Effector CD4-positive, alpha-beta T cell (primary cell): ENCODE results near the gene SNED1.
"Not testable (repeated sequence)": the region's sequence is repeated elsewhere in the genome, so short reads cannot be mapped to it uniquely, and the experiment has no call there.

Experiments used
- DNase-seq: peaks from one replicate; pipeline ENCODE4 v3.0.0-alpha.2; 2020

SNED1 gene

GRCh38 chr2:240972636-240973521 lies 25.5 kb upstream of the SNED1 start:
- DNase-seq = no peak

DNA sequence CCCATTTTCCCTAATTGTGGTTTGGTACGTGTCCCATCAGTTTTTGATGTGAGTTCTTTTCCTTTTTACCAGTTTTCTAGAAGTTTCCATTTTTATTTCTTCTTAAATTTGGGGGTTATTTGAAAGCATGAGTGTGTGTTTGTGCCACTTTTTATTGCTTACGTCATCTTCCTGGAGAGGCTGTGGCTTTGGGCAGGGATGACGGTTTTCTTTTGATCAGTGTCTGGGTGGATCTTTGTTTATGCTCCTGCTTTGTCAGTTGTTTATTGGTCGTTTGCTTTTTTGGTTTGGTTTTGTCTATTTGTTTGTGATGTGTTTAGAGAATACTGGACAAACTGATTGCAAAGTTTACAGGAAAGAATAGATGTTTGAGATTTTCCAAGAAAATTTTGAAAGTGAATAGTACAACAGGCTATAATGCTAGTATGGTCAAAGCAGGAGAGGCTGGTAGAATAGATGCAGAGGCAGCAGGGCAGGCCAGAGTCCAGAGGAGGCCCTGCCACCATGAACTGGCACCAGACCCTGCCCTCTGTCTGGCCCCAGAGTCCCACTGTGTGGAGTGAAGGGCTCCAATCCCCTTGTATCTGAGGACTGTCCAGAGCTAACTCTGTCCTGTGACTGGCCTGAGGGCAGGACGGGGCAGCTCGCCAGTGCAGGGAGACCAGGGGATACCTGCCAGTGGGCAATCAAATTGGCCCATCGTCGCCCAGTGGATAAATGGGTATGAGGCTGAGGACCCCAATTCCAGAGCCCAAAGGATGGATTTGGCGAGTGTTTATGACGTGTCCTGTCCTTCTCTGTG lies 23.4 kb upstream of the SNED1 start:
- DNase-seq = no peak

DNA sequence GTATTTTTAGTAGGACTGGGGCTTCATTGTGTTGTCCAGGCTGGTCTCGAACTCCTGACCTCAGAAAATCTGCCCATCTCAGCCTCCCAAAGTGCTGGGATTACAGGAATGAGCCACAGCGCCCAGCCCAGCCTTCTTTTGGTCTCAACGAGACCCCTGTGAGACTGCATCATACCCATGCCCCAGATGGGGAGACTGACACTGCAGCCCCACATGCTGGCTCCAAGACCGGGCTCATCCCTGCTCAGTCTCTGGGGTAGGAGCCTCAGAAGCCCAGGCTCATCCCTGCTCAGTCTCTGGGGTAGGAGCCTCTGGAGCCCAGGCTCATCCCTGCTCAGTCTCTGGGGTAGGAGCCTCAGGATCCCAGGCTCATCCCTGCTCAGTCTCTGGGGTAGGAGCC lies 22.5 kb upstream of the SNED1 start:
- not testable (repeated sequence) for DNase-seq

DNA sequence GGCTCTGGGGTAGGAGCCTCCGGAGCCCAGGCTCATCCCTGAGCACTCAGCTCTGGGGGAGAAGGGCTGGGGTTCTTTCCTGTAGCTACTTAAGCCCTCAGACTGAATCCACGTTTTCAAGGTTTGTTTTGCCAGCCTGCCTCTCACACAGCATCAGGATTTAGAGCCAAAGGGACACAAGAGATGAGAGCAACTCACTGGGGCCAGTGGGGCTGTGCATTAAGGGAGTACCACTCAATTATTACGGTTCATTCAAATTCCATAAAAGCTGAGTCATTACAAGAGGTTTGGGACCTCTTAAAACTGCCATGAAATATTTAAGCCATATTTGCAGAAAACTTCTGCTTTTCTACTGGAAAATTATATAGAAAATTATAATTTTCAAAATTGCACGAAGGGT lies 17.1 kb upstream of the SNED1 start:
- no peak for DNase-seq

DNA sequence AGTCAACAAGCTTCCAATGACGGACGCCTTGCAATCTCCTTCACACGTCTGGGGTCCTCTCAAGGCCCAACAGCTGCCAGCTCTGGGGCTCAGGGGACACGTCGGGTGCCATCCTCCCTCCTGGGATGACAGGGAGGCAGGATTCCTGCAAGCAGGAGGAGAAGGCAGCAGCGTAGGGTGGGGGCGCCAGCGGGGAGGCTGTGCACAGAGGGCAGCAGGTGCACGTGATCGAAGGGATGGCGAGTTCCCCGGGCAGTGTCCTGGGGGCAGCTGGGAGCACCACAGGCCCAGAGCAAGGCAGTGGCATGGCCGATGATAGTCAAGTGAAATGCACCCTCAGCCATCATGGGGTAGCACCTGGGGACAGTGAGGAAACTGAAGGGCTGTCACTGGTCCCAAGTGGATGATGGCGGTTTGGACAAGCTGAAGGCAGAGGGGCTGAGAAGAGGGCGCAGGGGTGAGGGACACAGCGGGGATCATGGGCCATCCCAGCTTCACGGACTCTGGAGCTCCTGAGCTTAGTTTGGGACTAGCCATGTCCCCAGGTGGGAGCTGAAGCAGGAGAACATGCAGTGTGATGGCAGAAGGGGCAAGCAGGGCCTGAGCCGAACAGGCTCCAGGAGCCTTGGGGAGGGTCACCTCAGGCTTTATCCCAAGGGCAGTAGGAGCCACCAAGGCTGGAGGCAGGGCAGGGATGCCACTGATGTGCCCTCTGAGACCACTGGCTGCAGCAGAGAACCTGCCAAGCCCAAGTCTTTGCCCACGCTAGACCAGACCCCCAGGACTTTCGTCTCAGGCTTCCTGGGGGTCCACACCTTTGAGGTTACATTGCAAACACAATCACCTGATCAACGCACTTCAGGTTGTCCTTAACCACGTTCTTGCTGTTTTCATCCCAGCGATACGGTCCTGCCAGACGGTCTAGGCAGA lies 16.3 kb upstream of the SNED1 start:
- no peak for DNase-seq

DNA sequence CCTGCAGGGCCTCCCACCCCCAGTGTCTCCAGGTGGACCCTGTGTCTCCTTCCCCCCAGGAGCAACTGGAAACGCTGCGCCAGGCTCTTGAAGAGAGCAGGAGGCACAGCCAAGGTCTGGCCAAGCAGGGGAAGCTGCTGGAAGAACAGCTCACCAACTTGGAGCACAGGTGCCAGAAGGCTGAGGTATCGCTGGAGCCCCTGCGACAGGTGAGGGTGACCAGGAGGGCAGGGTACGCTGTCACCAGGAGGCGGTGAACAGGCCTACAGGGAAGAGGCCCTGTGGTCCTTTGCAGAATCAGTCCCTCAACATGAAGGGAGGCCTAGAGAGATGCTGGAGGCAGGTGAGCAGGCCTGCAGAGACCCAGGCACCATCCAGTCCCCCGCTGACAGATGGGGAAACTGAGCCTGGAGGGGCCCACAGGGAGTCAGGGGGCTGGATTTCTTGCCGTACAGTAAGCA lies 15.6 kb upstream of the SNED1 start:
- DNase-seq = no peak

GRCh38 chr2:240983361-240983995 lies 14.9 kb upstream of the SNED1 start:
- DNase-seq = no peak

DNA sequence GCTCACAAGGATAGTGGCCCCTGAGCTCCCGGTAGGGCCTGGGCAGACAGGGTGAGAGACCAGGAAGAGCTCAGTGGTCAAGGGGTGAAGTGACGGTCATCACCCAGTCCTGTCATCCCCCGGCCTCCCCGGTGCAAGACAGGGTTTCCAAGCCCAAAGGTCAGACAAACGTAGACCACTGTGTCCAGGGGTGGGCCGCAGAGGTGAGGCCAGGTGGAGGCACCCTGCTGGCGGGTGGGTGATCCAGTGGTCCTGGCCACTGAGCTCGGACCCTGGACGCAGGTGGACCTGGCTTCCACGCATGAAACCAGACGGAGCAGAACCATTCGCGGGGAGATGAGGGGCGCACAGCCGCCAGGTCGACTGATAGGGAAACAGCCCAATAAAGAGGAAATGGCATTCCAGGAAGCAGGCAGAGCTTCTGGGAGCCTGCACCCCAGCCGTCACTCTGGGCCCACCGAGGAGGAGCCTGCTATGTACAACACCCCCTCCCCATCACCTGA lies 14.4 kb upstream of the SNED1 start:
- no peak for DNase-seq

DNA sequence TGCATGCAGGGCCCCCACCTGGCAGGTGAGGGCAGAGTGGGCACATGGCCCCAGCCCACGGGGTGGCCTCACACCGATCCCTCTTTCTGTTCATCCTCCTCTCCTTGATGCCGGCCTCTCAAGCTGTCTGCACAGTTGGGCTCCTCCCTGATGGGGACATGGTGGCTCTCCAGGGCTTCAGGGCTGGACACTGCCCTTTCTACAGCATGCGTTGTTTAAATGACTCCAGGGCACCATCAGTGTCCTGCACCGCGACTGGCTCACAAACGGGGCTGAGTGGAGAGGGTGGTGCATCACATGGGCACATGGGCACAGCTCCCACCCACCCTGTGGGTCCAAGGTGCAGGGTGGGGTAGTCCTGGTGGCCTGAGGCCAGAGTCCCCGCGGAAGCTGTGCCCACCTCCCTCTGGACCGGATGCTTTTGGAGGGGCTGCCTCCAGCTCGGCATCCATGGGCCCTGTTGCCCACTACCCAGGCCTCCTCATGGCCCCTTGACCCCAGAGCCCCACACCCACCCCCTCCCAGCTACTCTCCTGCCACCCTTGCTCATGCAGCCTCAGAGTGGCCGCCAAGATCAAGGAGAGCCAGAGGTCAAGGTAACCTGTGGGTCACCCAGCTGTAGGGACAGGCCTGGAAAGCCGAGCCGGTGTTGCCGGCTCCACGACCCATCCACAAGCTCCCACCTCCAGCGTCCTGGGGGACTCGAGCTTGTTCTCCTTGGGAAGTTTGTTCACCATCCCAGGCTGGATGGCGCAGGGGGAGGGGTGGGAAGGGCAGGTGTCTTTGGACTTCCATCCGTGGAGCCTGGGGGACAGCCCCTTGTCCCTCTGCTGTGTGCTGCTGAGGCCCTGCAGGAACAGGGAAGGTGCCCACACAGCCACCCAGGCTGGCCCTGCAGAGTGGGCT lies 12.3 kb upstream of the SNED1 start:
- DNase-seq = no peak

GRCh38 chr2:240986787-240987411 lies 11.5 kb upstream of the SNED1 start:
- DNase-seq = no peak

DNA sequence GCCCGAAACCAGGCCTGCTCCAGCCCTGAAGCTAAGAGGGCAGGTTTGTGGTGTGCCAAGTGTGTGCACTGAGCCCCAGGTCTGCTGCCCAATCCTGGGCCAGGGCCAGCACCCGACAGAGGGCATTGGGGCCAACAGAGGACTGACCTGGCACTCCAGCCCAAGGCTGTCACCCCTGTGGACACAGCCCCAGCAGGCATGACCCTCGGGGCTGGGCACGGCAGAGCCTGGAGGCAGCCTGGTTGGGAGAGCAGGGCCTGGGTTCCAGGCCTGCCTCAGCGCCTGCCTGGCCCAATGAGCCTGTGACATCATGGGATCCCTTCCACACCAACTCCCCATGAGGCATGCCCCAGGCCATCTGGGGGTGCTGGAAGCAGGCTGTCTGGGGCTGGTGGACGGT lies 10.8 kb upstream of the SNED1 start:
- no peak for DNase-seq

DNA sequence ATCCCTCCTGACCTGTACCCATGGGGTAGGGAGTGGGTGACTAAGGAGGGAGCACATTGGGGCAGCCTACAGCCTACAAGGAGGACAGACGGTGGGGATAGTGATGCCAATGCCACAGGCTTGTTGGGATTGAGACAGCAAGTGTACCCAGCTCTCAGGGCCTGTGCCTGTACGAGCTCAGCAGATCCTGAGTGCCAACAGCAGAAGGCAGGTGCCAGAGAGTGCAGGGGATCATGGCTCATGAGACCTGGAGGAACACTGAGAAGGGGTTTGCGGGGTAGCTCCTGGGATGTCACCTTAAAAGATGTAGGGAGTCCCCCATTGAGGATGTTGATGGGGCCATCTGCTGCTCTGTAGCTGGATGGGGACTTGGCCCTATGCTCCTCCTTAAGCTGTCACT lies 10.3 kb upstream of the SNED1 start:
- DNase-seq = no peak

DNA sequence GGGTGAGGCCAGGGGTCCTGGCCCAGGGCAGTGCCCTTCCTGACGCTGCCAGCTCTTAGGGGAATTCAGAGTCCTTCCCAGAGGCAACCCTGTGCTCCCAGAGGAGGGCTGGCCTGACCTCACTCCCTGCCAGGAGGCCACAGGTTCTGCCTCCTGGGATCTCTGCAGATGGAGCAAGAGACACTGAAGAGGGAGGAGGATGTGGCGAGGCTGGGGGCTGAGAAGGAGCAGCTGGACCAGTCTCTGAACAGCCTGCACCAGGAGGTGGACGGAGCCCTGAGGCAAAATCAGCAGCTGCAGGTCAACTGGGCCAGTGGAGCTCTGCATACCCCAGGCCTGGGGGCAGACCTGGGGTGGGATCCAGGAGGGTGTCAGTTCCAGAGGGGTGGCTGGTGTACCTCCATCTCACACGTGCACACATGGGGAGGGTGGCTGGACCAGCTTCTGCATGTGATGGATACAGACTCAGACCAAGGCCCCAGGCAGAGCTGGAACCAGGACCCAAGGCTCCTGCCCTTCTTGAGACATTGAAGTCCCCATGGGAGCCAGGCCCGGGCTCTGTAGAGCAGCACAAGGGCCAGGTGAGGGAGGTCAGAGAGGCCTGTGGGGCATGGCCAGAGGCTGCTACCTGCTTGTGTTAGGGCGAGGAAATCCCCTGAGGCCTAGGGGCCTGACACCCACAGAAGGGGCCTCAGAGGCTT lies 9.7 kb upstream of the SNED1 start:
- DNase-seq = no peak

- no peak for DNase-seq
Measured at GRCh38 chr2:240989451-240990265, 8.8 kb upstream of the SNED1 start.

DNA sequence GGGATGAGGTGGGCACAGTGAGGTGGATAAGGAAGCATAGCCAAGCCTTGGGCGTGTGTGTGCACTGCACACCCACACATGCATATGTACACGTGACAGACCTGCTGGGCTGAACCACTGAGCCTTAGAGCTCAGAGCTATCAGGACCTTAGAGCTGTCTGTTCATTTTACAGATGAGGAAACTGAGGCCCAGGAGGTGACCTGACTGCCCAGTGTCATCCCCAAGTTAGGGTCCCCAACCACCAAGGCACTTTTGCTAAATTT lies 8.2 kb upstream of the SNED1 start:
- no peak for DNase-seq

DNA sequence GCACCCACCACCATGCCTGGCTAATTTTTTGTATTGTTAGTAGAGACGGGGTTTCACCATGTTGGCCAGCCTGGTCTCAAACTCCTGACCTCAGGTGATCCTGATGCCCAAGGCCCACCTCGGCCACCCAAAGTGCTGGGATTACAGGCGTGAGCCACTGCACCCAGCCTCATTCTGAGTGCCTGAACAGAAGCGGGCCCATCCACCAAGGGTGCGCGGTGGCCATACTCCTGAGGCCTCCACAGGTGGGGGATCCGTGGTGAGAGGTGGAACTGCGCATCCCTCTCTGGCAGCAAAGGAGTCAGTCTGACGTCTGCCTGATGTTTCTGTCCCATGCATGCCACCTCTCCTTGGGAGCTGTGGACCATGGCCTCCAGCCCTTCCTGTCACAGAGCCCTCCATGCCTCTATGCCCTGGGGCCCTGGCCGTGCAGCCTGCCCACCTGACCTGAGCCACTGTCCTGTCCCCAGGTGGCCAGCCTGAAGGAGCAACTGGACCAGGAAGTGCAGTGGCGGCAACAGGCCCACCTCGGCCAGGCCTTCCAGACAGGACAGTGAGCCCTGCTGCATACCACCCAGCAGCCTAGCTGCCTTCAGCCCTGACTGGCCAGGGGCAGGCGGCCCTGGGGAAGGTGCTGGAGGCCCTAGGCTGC lies 7.6 kb upstream of the SNED1 start:
- no peak for DNase-seq

- DNase-seq = no peak
Measured at GRCh38 chr2:240991378-240992263, 6.8 kb upstream of the SNED1 start.
